HUDEP-2 (cell line): ENCODE data around the gene ZFPM1.

ENCODE experiments used
- DNase-seq, 76 experiments: peaks; one replicate each; lab custom pipeline; 2025; ENCODE audit not compliant: unreplicated experiment in 76 of 76; lab: John Stamatoyannopoulos, UW

Gene ZFPM1

DNA sequence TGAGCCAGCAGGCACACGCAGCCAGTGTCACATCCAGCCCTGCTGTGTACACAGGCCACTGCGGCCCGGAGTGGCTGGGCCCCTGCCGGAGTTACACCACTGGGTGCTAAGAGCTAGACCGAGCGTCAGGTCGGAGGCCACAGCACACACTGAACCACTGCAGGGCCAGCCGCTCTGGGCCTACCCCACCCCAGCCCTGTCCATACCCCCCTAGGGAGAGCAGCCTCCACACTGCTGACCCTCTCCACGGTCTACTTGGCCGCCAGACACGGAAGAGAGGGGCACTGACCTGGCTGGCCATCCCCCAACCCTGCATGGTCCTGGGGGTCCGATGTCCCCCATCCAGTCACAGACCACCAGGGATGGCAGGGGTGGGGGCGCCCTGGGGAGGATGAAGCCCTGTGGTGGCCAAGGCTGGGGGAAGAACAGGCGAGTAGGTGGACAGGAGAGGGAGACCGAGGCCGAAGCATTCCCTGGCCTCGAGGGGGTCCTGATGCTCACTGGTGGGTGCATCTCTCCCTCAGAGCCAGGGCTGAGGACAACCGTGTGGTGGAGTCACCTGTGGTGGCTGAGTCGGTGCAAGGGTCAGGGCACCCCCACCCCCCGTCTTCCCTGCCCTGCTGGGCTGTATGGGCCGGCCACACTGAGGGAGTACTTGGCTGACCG, 82.2 kb downstream of the ZFPM1 start:
- DNase-seq, result no peak

DNA sequence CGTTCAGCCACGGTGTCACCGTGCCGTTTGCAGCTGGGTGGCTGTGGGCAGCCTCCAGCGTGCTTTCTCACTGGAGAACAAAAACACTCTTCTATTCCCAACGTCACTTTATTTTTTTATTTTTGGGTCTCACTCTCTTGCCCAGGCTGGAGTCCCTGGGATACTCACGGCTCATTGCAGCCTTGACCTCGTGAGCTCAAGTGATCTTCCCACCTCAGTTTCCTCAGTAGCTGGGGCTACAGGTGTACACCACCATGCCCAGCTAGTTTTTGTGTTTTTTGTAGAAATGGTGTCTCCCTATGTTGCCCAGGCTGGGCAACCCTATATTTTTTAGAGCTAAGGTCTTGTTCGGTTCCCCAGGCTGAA, 82.8 kb downstream of the ZFPM1 start:
- no peak for DNase-seq

DNA sequence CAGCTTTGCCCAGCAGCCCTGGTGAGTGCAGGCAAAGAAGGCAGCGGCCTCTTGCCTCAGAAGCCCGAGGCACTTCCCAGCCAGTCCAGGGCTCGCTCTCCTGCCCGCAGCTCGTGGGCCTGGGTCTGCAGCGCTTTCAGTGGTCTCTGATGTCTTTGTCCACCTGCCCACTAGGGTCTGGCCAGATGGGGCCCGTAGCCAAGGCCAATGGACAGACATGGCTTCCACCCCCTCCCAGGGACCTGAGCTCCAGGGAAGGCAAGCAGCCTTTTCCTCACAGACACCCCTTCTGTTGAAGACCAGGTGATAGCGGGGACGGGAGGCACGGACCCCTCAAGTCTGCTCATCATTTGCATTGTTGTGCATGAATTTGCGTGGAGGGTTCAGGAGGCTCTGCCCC, 83.4 kb downstream of the ZFPM1 start:
- DNase-seq, result no peak

DNA sequence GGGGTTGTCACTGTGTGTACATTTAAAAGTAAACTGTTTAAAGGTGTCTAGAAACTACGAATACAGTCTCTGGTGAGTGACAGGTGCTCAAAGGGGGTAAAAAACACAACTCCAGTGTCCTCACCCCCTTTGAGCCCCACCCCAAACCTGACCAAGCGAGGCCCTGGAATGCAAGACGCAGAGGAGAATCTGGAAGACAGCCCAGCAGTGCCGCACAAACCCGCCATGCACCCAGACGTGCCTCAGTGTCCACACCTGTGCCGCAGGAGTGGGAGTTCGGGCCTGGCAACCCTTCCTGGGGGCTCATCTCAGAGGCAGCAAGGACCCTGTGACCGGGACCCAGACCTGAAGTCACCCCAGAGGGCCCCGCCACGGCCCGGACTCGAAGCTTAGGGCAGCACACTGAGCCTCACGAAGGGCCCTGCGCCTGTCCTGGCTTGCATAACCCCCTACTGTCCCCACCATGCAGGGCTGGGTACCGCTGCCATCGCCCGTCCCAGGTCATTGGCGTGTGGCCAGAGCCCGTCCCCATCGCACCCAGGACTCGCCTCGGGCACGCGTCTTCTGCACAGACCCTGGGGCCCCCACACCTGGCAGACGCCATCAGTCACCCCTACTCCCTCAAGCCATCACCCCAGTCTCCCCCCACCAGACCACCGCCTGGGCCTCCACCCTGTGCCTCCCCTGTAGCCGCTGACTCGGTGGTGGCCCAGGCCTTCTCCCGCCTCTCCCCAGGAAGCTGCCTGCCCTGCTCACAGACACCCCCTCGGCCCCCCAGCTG, 84.1 kb downstream of the ZFPM1 start:
- peak in 16 of 76 experiments; percentile 15 to 46 (median 27) for DNase-seq

DNA sequence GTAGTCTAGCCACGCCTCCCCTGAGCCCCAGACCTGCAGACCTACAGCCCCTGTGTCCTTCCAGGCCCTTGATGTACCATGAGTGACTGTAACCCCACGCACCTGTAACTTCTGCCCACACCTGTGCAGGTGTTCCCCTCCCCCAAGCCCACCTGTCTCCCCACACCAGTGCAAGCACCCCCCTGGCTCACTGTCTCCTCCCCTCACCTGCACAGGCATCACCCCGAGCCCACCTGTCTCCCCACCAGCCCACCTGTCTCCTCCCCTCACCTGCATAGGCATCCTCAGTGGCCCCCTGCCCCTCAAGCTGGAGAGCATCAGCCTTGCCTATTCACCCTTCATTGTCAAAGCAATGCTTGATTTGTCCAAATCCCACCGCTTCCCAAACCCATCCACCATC, 84.8 kb downstream of the ZFPM1 start:
- DNase-seq, result no peak

DNA sequence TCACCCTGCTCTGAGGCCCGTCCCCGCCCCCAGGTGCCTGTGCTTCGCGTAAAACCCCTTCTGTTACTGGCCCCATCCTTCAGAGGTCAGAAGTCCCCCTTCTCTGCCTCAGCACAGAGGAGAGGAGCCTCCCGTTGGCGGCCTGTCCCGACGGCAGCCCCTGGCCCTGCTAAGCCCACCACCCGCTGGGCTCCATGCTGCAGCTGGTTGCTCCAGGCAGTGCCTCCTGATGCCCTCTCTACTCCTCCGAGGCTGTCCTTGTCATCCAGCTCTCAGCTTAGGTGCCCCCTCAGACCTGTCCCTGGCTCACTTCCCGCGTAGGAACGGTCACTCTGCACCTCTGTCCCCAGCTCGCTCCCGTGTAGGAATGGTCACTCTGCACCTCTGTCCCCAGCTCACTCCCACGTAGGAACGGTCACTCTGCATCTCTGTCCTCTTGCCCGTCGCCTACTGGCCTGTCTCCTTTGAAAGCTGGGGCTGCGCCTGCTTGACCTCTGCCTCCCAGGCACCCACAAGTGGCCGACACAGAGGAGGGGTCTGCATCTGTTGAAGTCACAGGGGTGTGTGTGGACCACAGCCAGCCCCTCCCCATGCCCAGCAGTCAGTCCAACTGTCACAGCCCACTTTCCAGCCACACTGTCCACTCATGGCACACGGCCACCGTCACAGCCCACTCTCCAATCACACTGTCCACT, 85.4 kb downstream of the ZFPM1 start:
- no peak for DNase-seq

DNA sequence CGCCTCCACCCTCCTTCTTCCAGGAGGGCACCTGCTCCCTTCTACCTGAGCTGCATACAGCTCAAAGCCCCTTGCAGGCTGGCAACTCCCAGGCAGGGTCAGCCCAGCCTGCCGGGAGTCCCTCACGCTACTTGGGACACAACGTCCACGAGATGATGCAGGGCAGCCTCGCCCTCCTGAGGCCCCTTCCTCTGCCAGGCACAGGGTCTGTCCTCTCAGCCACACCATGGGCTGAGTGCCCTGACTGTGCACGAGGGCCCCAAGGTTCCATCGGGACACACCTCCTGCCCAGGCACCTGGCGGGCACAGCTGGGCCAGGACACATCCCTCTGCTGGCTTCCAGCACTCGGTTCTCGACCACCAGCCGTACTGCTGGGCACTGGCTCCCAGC, 86.2 kb downstream of the ZFPM1 start:
- no peak for DNase-seq

DNA sequence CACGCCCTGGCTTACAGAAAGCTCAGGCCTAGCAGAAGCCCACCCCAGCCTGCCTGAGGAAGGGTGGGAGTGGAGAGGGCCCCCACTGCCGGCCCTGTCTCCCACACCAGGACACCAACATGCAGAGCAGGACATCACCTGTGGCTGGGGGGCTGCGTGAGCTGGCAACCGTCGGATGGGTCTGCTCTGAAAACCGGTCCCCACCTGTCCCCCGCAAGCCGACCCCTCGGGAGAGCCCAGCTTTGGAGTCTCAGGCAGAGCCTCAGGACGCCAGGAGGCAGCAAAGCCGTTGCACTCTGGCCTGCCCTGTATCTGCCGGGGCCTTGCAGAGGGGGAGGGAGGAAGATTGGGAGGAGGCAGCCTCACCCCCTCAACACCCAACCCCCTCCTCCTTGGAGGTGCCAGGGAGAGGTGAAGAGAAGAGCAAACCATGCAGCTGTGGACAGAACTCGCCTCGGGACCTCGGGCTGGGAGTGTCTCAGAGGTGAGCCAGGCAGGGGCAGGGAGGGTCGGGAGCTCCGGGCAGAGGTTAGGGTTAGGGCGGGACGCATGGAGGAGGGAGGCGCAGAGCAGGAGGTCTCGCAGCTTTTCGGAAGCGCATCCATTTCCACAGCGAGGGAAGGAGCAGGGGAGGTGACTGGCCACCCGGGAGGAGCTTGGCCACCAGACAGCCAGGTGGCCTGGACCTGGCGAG, 86.7 kb downstream of the ZFPM1 start:
- DNase-seq, result peak in 1 of 76 experiments; percentile 19

DNA sequence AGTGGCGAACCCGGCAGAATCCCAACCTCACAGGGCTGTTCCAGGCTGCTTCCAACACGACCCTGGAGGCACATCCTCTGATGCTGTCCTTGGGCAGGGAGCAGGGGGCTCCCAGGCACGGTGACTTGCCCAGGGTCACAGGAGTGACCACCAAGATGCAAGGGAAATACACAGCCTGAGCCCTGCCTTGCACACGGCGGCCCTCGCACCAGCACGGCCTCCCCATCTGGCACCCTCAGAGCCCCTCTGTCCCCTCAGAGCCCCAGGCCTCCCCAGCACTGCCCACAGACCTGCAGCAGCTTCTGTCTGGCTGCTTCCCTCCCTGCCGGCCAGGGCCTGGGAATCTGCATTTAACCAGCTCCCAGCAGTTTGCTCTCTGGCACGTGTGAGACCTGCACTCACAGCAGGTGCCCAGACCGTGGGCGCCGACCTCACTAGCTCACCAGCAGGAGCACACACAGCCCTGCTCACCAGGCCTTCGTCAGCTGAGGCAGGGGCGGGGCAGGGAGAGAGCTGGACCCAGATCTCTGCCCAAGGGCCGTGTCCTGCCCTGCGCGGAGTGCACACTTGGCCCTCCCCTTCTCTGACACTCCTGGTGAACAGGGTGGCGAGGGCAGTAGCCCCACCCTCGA, 87.4 kb downstream of the ZFPM1 start:
- DNase-seq, result no peak

DNA sequence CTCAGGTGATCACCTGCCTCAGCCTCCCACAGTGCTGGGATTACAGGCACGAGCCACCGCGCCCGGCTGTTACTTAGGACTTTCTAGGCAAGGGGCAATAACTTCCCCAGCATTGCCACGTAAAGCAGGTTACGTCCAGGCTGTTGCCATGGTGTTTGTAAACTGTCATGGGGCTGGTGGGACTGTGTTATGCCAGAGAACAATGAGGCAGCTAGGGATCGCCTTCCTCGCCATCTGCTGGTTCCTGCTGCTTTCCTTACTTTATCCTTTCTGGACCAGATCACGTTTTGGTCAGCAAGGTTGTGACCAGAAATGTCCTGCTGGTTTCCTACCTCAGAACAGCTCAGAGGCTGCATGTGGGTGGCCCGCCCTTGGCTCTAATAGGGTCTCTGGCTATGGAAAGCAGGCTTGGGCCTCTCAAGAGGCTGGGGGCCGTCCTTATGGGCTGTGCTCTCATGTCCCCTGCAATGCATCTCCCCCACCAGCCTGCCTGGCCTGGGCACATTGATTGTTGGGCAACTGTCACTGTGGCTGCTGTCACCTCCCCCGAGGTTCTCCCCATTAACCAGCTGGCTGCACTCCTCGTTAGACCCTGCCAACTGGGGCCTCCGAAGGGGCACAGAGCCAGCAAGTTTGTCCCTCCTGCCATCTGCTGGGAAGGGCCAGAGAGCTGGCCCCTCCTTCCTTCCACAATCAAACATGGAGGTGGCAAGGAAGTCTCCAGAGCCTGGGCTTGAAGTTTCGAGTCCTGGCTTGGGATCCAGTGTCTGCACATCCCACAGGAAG, 88.9 kb downstream of the ZFPM1 start:
- no peak for DNase-seq

DNA sequence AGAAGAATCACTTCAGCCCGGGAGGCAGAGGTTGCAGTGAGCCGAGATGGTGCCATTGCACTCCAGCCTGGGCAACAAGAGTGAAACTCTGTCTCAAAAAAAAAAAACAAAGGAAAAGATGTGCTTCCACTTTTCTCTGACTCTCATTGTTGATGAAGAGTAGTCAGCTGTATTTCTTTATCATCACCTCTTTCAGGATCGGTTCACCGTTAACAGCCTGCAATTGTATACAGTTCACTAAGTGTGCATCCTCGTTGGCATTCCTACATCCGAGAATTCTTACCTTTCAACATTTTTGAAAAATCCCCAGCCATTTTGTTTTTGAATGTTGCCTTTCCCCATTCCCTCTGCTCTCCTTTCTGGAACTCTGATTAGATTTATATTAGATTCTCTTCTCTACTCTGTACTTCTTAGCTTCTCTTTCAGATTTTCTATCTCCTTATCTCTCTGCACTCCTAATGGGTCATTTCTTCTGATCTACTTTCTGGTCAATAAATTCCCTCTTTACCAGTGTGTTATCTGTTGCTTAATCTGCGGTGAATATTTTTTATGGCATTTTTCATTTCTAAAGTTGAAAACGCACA, 90.2 kb downstream of the ZFPM1 start:
- DNase-seq, result no peak

DNA sequence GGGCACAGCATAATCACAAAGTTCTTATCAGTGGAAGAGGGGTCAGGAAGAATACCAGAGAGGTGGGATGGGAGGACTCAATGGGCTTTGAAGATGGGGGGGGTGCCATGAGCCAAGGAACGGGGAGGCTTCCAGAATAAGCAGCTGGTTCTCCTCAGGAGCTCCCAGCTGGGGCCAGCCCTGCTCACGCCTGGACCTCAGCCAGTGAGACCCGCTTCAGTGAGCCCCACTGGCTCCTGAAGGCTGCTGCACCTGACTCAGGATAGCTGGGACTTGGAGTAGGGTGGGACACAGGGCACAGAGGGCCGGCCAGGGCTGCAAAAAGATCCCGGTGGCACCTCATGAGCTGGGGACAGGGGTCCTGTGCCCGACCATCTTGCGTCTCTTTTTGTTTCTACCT, 92.7 kb downstream of the ZFPM1 start:
- no peak for DNase-seq

DNA sequence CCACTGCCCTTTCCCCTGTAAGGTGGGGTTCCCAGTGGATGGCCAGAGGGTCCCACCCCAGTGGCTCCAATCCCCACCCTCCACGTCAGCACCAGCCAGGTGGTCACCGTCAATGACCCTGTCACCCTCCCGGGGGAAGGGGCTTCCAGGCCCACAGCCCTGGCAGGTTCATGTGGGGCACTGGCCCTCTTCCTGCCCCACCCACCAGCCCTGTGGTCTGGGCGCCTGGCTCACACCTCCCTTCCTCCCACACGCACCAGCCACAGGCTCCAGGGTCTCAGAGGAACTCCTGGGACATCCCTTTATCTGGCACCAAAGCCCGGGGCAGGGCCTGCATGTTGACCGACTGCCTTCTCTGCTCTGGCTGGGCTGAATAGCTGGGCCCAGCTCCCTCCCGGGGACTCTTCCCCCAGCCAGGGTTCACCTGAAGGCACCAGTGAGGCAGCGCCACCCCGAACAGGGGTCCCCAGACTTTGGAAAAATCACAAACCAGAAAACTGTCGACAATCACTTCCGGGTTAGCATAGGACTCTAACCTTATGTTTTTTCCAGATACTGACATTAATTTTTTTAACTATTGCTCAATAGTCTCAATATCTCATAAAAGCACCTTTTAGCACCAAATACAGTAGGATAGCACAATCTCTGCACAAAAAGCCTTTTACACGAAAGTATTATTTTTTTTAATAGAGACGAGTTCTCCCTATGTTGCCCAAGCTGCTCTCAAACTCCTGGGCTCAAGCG, 95.2 kb downstream of the ZFPM1 start:
- peak in 10 of 76 experiments; percentile 19 to 46 (median 26) for DNase-seq

DNA sequence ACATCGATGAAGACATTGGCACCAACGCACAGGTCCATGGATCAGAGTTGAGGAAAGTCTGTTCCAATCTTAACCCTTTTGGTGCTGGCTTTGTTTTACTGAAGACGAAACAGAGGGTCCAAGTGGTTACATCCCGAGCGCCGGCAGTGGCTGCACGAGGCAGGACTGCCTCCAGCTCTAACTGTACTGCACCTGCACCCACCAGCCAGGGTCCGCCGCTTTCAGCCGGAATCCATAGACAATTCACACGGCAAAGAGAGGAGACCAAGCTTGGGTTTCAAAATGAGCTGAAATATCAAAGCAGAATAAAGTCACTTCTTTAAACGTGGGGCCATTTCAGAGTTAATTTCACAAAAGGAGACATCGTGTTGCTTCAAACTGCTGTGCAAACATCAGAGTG, 95.9 kb downstream of the ZFPM1 start:
- DNase-seq, result no peak

DNA sequence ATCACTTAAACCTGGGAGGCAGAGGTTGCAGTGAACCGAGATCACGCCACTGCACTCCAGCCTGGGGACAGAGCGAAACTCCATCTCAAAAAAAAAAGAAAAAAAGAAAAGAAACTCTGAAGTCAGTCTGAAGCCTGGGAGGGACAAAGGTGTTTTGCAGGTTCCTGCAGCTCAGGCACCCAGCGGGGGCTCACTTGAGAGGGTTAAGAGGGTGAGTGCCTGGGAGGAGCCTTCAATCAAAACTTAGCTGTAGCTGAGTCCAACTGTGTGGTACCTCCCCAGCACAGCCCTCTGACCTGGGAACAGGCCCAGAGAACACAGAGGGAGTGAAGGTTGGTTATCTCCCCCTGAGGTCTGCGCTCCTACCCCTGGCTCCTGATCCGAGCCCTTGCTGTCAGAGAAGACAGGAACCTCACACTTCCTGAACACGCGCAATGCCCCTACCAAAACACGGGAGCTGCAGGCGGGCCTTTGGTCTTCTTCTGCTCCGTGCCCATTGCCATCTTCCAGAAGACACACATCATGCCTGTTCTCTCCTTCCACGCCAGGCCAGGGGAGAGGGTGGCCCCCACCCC, 96.7 kb downstream of the ZFPM1 start:
- peak in 12 of 76 experiments; percentile 13 to 46 (median 29) for DNase-seq

DNA sequence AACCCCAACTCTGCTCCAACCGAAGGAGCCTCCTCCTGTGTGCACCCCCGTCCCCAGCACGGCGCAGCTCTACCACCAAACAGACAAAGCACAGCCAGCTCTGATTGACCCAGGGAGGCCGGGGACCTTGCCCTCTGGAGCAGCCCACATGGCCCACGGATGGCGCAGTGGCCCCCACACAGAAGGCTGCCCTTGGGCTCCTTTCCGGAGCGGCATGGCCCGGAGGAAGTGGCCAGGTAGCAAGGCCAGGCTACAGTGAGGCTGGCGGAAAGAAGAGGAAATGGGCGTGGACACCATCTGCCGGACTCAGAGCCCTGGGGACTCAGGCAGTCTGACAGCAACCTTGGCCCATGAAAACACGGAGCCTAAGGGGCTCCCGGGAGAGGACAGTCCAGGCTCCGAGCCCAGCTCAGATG, 97.2 kb downstream of the ZFPM1 start:
- DNase-seq, result no peak

DNA sequence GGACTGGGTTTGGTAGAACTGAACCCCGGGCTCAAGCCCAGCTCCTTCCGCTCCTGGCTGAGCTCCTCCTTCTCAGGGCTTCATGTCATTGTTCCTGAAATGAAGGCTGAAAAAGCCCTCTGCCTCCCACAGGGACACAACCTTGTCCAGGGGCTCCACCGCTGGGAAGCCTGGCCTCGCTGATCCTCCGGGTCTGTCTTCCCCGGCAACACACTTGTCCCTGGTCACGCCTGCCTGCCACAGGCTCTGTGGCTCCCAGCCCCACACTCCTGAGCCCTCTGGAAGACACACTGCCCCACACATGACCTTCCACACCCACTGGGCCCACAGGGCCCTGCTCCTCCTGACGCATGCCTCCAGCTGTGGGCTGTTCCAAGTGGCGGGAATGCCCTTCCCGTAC, 99.1 kb downstream of the ZFPM1 start:
- DNase-seq, result no peak

DNA sequence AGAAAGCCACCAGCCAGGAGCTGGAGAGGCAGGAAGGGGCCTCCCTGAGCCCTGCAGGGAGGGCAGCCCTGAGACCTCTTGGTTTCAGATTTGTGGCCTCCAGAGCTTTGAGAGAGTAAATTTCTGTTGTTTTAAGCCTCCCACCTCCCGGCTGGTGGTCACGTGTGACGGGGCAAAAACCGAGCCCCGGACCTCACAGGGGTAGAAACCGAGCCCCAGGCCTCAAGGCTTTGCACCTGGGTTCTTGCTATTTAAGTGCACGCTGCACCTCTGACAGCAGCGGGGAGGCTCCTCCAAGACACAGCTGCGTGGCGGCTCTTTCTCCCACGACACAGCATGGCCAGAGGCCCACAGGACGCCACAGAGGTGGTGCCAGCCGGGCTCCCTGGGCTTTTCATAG, 99.7 kb downstream of the ZFPM1 start:
- DNase-seq, result no peak

DNA sequence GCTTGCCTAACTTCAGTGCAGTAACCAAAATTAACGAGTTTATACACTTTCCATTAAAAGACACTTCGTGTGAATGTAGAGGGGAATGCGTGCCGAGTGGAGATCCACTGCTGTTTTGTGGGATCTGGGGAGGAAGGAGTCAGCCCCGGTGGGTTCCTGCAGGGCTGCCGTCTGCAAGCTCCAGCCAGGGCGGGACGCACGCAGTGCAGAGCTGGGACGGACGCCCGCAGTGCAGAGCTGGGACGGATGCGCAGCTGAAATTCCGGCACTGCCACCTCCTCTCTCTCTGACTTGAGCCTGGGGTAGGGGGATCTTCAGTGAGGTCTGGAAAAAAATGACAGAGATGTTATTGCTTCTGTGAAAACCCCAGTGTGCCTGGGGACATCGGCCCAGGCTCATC, 100.7 kb downstream of the ZFPM1 start:
- DNase-seq, result no peak
